GM23338 (cell line): ENCODE data around the gene TSPYL2. TPM values are rescaled to one million over a fixed set of nuclear protein-coding genes. Genes with fewer than 3 reads are reported as not detected.

Experiments
- NANOG ChIP-seq: IDR thresholded peaks from 2 replicates; pipeline ENCODE4 v1.6.1; 2016; ENCODE audit warnings: antibody characterized with exemption, borderline replicate concordance
- REST ChIP-seq: IDR thresholded peaks from one replicate; pipeline ENCODE4 v1.6.1; 2018; ENCODE audit warnings: antibody characterized with exemption; ENCODE audit not compliant: unreplicated experiment
- polyA plus RNA-seq: library from polyadenylated mRNA; unstranded; fragments of >200 nt; fragmentation: Nextera tagmentation; extraction: Ambion mirVana; gene quantifications from 2 replicates; pipeline ENCODE4 v1.2.1, GENCODE V29; 2016
- total RNA-seq: library from RNA; depleted of rRNA; stranded (reverse); fragments of >200 nt; shearing (Covaris generic); gene quantifications from 2 replicates; pipeline ENCODE4 v1.2.3, GENCODE V29; 2014
- TF ChIP-seq, protein P1 (sequence below): fragments of 250-450 bp; sonication (Bioruptor Pico); IDR thresholded peaks from 2 replicates; pipeline ENCODE4 v1.5.0; 2020; ENCODE audit warnings: mild to moderate bottlenecking, moderate library complexity

TSPYL2 gene
- total and polyA plus RNA-seq, 2 experiments from 2014 or later, result 13.4 TPM

GRCh38 chrX:53080628-53081580 is 1.3 kb upstream of the TSPYL2 start (continued):
- TF ChIP-seq, protein P1, sequence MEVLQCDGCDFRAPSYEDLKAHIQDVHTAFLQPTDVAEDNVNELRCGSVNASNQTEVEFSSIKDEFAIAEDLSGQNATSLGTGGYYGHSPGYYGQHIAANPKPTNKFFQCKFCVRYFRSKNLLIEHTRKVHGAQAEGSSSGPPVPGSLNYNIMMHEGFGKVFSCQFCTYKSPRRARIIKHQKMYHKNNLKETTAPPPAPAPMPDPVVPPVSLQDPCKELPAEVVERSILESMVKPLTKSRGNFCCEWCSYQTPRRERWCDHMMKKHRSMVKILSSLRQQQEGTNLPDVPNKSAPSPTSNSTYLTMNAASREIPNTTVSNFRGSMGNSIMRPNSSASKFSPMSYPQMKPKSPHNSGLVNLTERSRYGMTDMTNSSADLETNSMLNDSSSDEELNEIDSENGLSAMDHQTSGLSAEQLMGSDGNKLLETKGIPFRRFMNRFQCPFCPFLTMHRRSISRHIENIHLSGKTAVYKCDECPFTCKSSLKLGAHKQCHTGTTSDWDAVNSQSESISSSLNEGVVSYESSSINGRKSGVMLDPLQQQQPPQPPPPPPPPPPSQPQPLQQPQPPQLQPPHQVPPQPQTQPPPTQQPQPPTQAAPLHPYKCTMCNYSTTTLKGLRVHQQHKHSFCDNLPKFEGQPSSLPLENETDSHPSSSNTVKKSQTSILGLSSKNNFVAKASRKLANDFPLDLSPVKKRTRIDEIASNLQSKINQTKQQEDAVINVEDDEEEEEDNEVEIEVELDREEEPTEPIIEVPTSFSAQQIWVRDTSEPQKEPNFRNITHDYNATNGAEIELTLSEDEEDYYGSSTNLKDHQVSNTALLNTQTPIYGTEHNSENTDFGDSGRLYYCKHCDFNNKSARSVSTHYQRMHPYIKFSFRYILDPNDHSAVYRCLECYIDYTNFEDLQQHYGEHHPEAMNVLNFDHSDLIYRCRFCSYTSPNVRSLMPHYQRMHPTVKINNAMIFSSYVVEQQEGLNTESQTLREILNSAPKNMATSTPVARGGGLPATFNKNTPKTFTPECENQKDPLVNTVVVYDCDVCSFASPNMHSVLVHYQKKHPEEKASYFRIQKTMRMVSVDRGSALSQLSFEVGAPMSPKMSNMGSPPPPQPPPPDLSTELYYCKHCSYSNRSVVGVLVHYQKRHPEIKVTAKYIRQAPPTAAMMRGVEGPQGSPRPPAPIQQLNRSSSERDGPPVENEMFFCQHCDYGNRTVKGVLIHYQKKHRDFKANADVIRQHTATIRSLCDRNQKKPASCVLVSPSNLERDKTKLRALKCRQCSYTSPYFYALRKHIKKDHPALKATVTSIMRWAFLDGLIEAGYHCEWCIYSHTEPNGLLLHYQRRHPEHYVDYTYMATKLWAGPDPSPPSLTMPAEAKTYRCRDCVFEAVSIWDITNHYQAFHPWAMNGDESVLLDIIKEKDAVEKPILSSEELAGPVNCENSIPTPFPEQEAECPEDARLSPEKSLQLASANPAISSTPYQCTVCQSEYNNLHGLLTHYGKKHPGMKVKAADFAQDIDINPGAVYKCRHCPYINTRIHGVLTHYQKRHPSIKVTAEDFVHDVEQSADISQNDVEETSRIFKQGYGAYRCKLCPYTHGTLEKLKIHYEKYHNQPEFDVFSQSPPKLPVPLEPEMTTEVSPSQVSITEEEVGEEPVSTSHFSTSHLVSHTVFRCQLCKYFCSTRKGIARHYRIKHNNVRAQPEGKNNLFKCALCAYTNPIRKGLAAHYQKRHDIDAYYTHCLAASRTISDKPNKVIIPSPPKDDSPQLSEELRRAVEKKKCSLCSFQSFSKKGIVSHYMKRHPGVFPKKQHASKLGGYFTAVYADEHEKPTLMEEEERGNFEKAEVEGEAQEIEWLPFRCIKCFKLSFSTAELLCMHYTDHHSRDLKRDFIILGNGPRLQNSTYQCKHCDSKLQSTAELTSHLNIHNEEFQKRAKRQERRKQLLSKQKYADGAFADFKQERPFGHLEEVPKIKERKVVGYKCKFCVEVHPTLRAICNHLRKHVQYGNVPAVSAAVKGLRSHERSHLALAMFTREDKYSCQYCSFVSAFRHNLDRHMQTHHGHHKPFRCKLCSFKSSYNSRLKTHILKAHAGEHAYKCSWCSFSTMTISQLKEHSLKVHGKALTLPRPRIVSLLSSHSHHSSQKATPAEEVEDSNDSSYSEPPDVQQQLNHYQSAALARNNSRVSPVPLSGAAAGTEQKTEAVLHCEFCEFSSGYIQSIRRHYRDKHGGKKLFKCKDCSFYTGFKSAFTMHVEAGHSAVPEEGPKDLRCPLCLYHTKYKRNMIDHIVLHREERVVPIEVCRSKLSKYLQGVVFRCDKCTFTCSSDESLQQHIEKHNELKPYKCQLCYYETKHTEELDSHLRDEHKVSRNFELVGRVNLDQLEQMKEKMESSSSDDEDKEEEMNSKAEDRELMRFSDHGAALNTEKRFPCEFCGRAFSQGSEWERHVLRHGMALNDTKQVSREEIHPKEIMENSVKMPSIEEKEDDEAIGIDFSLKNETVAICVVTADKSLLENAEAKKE (CRISPR knock-in tag), result no peak
- TF ChIP-seq REST (no peak), NANOG (no peak)
